ENCODE measurements around the gene IL17RE.

DNA sequence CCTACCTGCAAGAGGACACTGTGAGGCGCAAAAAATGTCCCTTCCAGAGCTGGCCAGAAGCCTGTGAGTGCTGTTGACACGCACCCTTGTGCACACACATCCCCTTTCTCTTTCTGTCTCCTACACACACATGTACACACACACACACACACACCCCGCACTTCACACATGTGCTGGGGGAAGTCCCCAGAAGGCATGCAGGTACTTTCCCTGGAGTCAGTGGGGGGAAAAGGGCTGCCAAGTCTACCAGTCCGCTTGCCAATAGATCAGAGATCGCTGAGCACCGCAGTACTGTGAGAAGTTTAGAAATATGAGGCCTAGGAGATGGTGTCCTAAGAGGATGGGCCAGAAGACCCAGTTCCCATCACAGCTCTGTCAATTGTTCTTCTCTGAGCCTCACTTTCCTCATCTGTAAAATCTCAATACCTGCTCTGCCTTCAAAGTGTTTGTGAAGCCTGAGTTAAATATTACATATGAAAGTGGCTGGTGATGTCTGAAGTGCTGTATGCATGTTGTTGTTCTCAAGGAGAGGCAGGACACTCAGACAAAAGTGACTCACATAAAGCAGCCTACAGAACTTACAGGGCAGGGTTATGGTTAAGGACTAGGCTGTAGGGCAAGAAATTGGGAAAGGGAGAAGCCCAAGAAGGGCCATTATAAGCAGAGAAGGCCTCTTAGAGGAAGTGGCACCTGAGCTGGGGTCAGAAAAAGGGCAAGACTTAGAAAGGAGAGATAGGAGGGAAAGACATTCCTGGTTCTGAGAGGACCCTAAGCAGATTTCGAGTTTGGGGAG, 6.8 kb downstream of the IL17RE start:
- TF ChIP-seq EZH2 (IDR thresholded peaks at IDR 0.05; ENCODE audit: borderline replicate concordance, insufficient read depth, low read length, poor library complexity, severe bottlenecking) (no peak), RAD21 (conservative IDR thresholded peaks at IDR 0.05) (no peak), SMC3 (conservative IDR thresholded peaks at IDR 0.05; ENCODE audit: poor library complexity) (no peak), TAF1 (IDR thresholded peaks at IDR 0.05; ENCODE audit: low read depth) (no peak), POLR2AphosphoS5 (IDR thresholded peaks at IDR 0.05) (no peak)
- TF ChIP-seq, protein P1, sequence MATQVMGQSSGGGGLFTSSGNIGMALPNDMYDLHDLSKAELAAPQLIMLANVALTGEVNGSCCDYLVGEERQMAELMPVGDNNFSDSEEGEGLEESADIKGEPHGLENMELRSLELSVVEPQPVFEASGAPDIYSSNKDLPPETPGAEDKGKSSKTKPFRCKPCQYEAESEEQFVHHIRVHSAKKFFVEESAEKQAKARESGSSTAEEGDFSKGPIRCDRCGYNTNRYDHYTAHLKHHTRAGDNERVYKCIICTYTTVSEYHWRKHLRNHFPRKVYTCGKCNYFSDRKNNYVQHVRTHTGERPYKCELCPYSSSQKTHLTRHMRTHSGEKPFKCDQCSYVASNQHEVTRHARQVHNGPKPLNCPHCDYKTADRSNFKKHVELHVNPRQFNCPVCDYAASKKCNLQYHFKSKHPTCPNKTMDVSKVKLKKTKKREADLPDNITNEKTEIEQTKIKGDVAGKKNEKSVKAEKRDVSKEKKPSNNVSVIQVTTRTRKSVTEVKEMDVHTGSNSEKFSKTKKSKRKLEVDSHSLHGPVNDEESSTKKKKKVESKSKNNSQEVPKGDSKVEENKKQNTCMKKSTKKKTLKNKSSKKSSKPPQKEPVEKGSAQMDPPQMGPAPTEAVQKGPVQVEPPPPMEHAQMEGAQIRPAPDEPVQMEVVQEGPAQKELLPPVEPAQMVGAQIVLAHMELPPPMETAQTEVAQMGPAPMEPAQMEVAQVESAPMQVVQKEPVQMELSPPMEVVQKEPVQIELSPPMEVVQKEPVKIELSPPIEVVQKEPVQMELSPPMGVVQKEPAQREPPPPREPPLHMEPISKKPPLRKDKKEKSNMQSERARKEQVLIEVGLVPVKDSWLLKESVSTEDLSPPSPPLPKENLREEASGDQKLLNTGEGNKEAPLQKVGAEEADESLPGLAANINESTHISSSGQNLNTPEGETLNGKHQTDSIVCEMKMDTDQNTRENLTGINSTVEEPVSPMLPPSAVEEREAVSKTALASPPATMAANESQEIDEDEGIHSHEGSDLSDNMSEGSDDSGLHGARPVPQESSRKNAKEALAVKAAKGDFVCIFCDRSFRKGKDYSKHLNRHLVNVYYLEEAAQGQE (IDR thresholded peaks at IDR 0.05; ENCODE audit: borderline replicate concordance) = no peak
- TF ChIP-seq, protein P2, sequence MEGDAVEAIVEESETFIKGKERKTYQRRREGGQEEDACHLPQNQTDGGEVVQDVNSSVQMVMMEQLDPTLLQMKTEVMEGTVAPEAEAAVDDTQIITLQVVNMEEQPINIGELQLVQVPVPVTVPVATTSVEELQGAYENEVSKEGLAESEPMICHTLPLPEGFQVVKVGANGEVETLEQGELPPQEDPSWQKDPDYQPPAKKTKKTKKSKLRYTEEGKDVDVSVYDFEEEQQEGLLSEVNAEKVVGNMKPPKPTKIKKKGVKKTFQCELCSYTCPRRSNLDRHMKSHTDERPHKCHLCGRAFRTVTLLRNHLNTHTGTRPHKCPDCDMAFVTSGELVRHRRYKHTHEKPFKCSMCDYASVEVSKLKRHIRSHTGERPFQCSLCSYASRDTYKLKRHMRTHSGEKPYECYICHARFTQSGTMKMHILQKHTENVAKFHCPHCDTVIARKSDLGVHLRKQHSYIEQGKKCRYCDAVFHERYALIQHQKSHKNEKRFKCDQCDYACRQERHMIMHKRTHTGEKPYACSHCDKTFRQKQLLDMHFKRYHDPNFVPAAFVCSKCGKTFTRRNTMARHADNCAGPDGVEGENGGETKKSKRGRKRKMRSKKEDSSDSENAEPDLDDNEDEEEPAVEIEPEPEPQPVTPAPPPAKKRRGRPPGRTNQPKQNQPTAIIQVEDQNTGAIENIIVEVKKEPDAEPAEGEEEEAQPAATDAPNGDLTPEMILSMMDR (IDR thresholded peaks at IDR 0.05; ENCODE audit: poor library complexity, severe bottlenecking) = no peak

Measured in neural cell (in vitro differentiated cells).